MM.1S (cell line): ENCODE data around the gene APBB3.
"Not testable (repeated sequence)": the region's sequence is repeated elsewhere in the genome, so short reads cannot be mapped to it uniquely, and the experiment has no call there.

Experiments
- DNase-seq: peaks from one replicate; pipeline ENCODE4 v3.0.0-alpha.2; 2015
- H2AFZ ChIP-seq: fragments of 300-600 bp; sonication (generic); 2 replicates; pipeline ENCODE4 v1.6.0; 2016; ENCODE audit warnings: antibody characterized with exemption, low read length
- H3F3A ChIP-seq: fragments of 300-600 bp; sonication (generic); 2 replicates; pipeline ENCODE4 v1.6.1; 2016; ENCODE audit warnings: mild to moderate bottlenecking, antibody characterized with exemption, low read length, moderate library complexity, mixed read lengths; ENCODE audit not compliant: insufficient read depth
- H3K27ac ChIP-seq: fragments of 300-600 bp; sonication (generic); 2 replicates; pipeline ENCODE4 v1.5.1; 2016; ENCODE audit warnings: mild to moderate bottlenecking, low read length
- H3K27me3 ChIP-seq: fragments of 300-600 bp; sonication (generic); replicated peaks from 2 replicates; pipeline ENCODE4 v1.6.0; 2016; ENCODE audit warnings: low read length; ENCODE audit not compliant: insufficient read depth
- H3K36me3 ChIP-seq: fragments of 300-600 bp; sonication (generic); replicated peaks from 2 replicates; pipeline ENCODE4 v1.6.1; 2016; ENCODE audit warnings: mild to moderate bottlenecking, low read length, mixed read lengths; ENCODE audit not compliant: insufficient read depth
- H3K4me1 ChIP-seq: fragments of 300-600 bp; sonication (generic); 2 replicates; pipeline ENCODE4 v1.6.1; 2016; ENCODE audit warnings: low read length, mixed read lengths
- H3K4me2 ChIP-seq: fragments of 300-600 bp; sonication (generic); 2 replicates; pipeline ENCODE4 v1.6.0; 2016; ENCODE audit warnings: low read depth, low read length
- H3K4me3 ChIP-seq: fragments of 300-600 bp; sonication (generic); 2 replicates; pipeline ENCODE4 v1.5.1; 2016; ENCODE audit warnings: low read length, mixed read lengths
- H3K79me2 ChIP-seq: fragments of 300-600 bp; sonication (generic); 2 replicates; pipeline ENCODE4 v1.6.1; 2016; ENCODE audit warnings: mixed run types, low read length, mixed read lengths
- H3K9ac ChIP-seq: fragments of 300-600 bp; sonication (generic); 2 replicates; pipeline ENCODE4 v1.6.1; 2016; ENCODE audit warnings: low read length, mixed read lengths
- H3K9me2 ChIP-seq: fragments of 300-600 bp; sonication (generic); replicated peaks from 2 replicates; pipeline ENCODE4 v1.6.1; 2016; ENCODE audit warnings: mild to moderate bottlenecking, low read length, mixed read lengths; ENCODE audit not compliant: insufficient read depth
- H3K9me3 ChIP-seq: fragments of 300-600 bp; sonication (generic); replicated peaks from 2 replicates; pipeline ENCODE4 v1.6.1; 2016; ENCODE audit warnings: mild to moderate bottlenecking, low read length, mixed read lengths; ENCODE audit not compliant: insufficient read depth
- H4K20me1 ChIP-seq: fragments of 300-600 bp; sonication (generic); 2 replicates; pipeline ENCODE4 v1.6.1; 2016; ENCODE audit warnings: mild to moderate bottlenecking, low read length, moderate library complexity, mixed read lengths; ENCODE audit not compliant: insufficient read depth
- EZH2 ChIP-seq: fragments of 300-600 bp; sonication (generic); optimal IDR thresholded peaks from 2 replicates; pipeline ENCODE3; 2017; ENCODE audit warnings: low read depth, mild to moderate bottlenecking, antibody characterized with exemption, low read length, mixed read lengths
- EZH2phosphoT487 ChIP-seq: fragments of 300-600 bp; sonication (generic); IDR thresholded peaks from 2 replicates; pipeline ENCODE4 v1.6.1; 2018; ENCODE audit warnings: antibody characterized with exemption, low read length
- TF ChIP-seq, protein P1 (sequence below): fragments of 300-600 bp; sonication (generic); IDR thresholded peaks from 2 replicates; pipeline ENCODE4 v1.5.1; 2016; ENCODE audit warnings: antibody characterized with exemption, low read length, mixed read lengths

The APBB3 gene

DNA sequence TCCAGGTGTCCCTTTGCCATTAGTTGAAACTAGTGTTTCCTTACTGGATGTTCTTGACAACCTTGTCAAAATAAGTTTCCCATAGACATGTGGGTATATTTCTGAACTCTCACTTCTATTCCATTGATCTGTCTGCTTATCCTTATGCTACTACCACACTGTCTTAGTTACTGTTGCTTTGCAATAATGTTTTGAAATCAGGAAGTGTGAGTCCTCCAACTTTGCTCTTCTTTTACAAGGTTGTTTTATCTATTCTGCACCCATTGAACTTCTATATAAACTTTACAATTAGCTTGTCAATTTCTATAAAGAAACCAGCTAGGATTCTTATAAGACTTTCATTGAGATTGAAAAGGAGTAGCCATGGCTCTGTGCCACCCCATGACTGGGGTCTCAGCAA lies 44.3 kb upstream of the APBB3 start:
- 0 out of 2 replicates have a peak, but pooled peaks cover 4% of the 10 kb centered on the region for H3K4me1 ChIP-seq
- no peak for DNase-seq
- H3K4me3 ChIP-seq = no peak overlapping the region
- no peak overlapping the region for H3K27ac ChIP-seq
- H3K36me3 ChIP-seq = no peaks in the 10 kb centered on the region
- H3K27me3 ChIP-seq = no peaks in the 10 kb centered on the region
- H3K4me2 ChIP-seq = no peak overlapping the region
- H3F3A ChIP-seq = no peaks in the 10 kb centered on the region
- H4K20me1 ChIP-seq = no peaks in the 10 kb centered on the region
- H2AFZ ChIP-seq = no peak overlapping the region
- no peaks in the 10 kb centered on the region for H3K9me2 ChIP-seq
- no peaks in the 10 kb centered on the region for H3K79me2 ChIP-seq
- no peaks in the 10 kb centered on the region; the same call in 1 of the 2 replicates for H3K9me3 ChIP-seq
- TF ChIP-seq, protein P1, sequence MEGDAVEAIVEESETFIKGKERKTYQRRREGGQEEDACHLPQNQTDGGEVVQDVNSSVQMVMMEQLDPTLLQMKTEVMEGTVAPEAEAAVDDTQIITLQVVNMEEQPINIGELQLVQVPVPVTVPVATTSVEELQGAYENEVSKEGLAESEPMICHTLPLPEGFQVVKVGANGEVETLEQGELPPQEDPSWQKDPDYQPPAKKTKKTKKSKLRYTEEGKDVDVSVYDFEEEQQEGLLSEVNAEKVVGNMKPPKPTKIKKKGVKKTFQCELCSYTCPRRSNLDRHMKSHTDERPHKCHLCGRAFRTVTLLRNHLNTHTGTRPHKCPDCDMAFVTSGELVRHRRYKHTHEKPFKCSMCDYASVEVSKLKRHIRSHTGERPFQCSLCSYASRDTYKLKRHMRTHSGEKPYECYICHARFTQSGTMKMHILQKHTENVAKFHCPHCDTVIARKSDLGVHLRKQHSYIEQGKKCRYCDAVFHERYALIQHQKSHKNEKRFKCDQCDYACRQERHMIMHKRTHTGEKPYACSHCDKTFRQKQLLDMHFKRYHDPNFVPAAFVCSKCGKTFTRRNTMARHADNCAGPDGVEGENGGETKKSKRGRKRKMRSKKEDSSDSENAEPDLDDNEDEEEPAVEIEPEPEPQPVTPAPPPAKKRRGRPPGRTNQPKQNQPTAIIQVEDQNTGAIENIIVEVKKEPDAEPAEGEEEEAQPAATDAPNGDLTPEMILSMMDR = no peak
- TF ChIP-seq EZH2 (no peak), EZH2phosphoT487 (no peak)
- no peak overlapping the region for H3K9ac ChIP-seq

DNA sequence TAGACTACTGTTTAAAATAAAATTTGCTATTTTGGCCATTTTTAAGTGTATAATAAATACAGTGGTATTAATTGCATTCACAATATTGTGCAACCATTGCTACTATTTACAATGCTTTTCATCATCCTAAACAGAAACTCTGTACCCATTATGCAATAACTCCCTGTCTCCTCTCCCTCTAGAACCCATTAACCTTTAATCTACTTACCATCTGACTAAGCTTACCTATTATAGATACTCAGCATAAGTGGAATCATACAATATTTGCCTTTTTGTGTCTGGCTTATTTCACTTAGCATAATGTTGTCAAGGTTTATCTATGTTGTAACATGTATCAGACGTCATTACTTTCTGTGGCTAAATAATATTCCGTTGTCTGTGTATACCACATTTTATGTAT lies 42.6 kb upstream of the APBB3 start:
- no peaks in the 10 kb centered on the region; the same call in 1 of the 2 replicates for H3K9me3 ChIP-seq
- no peaks in the 10 kb centered on the region for H3K79me2 ChIP-seq
- H3K27me3 ChIP-seq = no peaks in the 10 kb centered on the region
- H3K9me2 ChIP-seq = no peaks in the 10 kb centered on the region
- H2AFZ ChIP-seq = no peak overlapping the region
- H3K27ac ChIP-seq = no peak overlapping the region
- H3K4me1 ChIP-seq = 0 out of 2 replicates have a peak, but pooled peaks cover 3% of the 10 kb centered on the region
- no peak overlapping the region for H3K9ac ChIP-seq
- TF ChIP-seq, protein P1 = no peak
- no peak for TF ChIP-seq EZH2phosphoT487
- TF ChIP-seq EZH2 = no peak
- H3K4me2 ChIP-seq = no peak overlapping the region
- H4K20me1 ChIP-seq = no peaks in the 10 kb centered on the region
- H3K4me3 ChIP-seq = no peak overlapping the region
- no peak for DNase-seq
- no peaks in the 10 kb centered on the region for H3F3A ChIP-seq
- no peaks in the 10 kb centered on the region for H3K36me3 ChIP-seq

DNA sequence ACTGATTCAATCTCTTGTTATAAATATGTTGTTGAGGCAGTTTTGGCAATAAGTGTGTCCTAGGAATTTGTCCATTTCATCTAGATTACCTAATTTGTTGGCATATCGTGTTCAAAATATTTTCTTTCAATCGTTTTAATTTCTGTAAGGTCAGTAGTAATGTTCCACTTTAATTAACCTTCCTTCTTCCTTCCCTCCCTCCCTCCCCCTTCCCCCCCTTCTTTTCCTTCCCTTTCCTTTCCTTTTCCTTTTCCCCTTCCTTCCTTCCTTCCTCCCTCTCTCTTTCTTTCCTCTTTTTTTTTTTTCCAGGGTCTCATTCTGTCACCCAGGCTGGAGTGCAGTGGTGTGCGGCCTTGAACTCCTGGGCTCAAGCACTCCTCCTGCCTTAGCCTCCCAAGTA lies 41.5 kb upstream of the APBB3 start:
- Histone ChIP-seq H3K4me2 (no peak overlapping the region), H3K9me3 (no peaks in the 10 kb centered on the region; the same call in 1 of the 2 replicates), H3K27me3 (no peaks in the 10 kb centered on the region), H3K4me1 (no peaks in the 10 kb centered on the region), H4K20me1 (no peaks in the 10 kb centered on the region), H3K36me3 (no peaks in the 10 kb centered on the region), H3K79me2 (no peaks in the 10 kb centered on the region), H3F3A (no peaks in the 10 kb centered on the region), H3K9me2 (no peaks in the 10 kb centered on the region), H3K27ac (no peak overlapping the region), H3K9ac (no peak overlapping the region), H3K4me3 (no peak overlapping the region), H2AFZ (no peak overlapping the region)
- no peak for DNase-seq
- TF ChIP-seq EZH2phosphoT487 = no peak

DNA sequence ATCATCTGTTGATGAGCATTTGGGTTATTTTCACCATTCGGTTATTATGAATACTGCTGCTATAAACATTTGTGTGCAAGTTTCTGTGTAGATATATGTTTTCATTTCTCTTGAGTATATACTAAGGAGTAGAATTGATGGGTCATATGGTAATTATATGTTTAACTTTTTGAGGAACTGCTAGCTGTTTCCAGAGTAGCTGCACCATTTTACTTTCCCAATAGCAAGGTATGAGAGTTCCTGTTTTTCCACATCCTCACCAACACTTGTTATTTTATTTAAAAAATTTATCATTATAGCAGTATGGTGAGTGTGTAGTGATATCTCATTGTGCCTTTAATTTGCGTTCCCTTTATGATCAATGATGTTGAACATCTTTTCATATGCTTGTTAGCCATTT lies 39.3 kb upstream of the APBB3 start:
- Histone ChIP-seq H3K4me1 (no peaks in the 10 kb centered on the region), H3K4me2 (no peak overlapping the region), H2AFZ (no peak overlapping the region), H3K27ac (no peak overlapping the region), H3K9me3 (no peaks in the 10 kb centered on the region; the same call in 1 of the 2 replicates), H3K36me3 (no peaks in the 10 kb centered on the region), H3K4me3 (no peak overlapping the region), H3K27me3 (no peaks in the 10 kb centered on the region), H3K9ac (no peak overlapping the region), H4K20me1 (no peaks in the 10 kb centered on the region), H3K79me2 (no peaks in the 10 kb centered on the region), H3K9me2 (no peaks in the 10 kb centered on the region), H3F3A (no peaks in the 10 kb centered on the region)
- TF ChIP-seq EZH2phosphoT487 = no peak
- DNase-seq = no peak

DNA sequence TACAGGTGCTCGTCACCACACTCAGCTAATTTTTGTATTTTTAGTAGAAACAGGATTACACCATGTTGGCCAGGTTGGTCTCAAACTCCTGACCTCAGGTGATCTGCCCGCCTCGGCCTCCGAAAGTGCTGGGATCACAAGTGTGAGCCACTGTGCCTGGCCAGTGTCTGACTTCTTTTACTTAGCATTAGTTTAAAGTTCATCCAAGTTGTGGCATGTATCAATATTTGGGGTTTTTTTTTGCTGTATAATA lies 39.0 kb upstream of the APBB3 start:
- H3K9ac ChIP-seq = not testable (repeated sequence)

More for the DNA sequence above, 39.0 kb upstream of the APBB3 start:
- not testable (repeated sequence) for H3K9me3 ChIP-seq, H3F3A ChIP-seq, H3K9me2 ChIP-seq, H3K27ac ChIP-seq, H3K79me2 ChIP-seq, H2AFZ ChIP-seq, H4K20me1 ChIP-seq, H3K4me1 ChIP-seq, H3K4me2 ChIP-seq, DNase-seq, H3K4me3 ChIP-seq, H3K36me3 ChIP-seq, H3K27me3 ChIP-seq
